Astrocyte (in vitro differentiated cells and primary cell): ENCODE measurements around the gene PKMYT1. TPM values are rescaled to one million over a fixed set of nuclear protein-coding genes. Genes with fewer than 3 reads are reported as not detected.

Experiments used
- DNase-seq: peaks from one replicate; pipeline ENCODE4 v3.0.0-alpha.2; 2010; ENCODE audit warnings: low read depth
- FAIRE-seq: peaks from 2 replicates; lab custom pipeline; 2011; peaks lifted over from hg19 to GRCh38; lab: Jason Lieb, UNC
- H2AFZ ChIP-seq: 2 replicates; pipeline ENCODE4 v1.6.0; 2012; ENCODE audit warnings: low read depth, low read length, inconsistent platforms
- H3K27ac ChIP-seq: 2 replicates; pipeline ENCODE4 v1.5.1; 2011; ENCODE audit warnings: low read depth, low read length, inconsistent platforms
- H3K27me3 ChIP-seq: 2 replicates; pipeline ENCODE4 v1.6.0; 2011; ENCODE audit warnings: low read length, inconsistent platforms; ENCODE audit not compliant: insufficient read depth
- H3K36me3 ChIP-seq: 2 replicates; pipeline ENCODE4 v1.5.1; 2011; ENCODE audit warnings: low read length, inconsistent platforms; ENCODE audit not compliant: insufficient read depth
- H3K4me1 ChIP-seq: 2 replicates; pipeline ENCODE4 v1.5.1; 2011; ENCODE audit warnings: low read length, inconsistent platforms; ENCODE audit not compliant: insufficient read depth
- H3K4me2 ChIP-seq: 2 replicates; pipeline ENCODE4 v1.6.0; 2012; ENCODE audit warnings: low read length, inconsistent platforms
- H3K4me3 ChIP-seq: 2 replicates; pipeline ENCODE4 v1.5.1; 2011; ENCODE audit warnings: low read depth, mild to moderate bottlenecking, low read length, inconsistent platforms; ENCODE audit not compliant: insufficient read depth
- H3K79me2 ChIP-seq: 2 replicates; pipeline ENCODE4 v1.6.0; 2012; ENCODE audit warnings: mild to moderate bottlenecking, low read length, inconsistent platforms; ENCODE audit not compliant: insufficient read depth
- H3K9ac ChIP-seq: 2 replicates; pipeline ENCODE4 v1.6.0; 2012; ENCODE audit warnings: mild to moderate bottlenecking, low read length, inconsistent platforms
- H3K9me3 ChIP-seq: 2 replicates; pipeline ENCODE4 v1.5.1; 2012; ENCODE audit warnings: low read depth, mild to moderate bottlenecking, low read length, inconsistent platforms; ENCODE audit not compliant: insufficient read depth
- H4K20me1 ChIP-seq: 2 replicates; pipeline ENCODE4 v1.6.0; 2012; ENCODE audit warnings: low read length, inconsistent platforms; ENCODE audit not compliant: insufficient read depth
- H3K27ac Mint-ChIP-seq: one replicate; pipeline ENCODE4 v1.8.0; 2021; ENCODE audit warnings: mild to moderate bottlenecking, mixed read lengths; ENCODE audit not compliant: unreplicated experiment
- H3K27me3 Mint-ChIP-seq: one replicate; pipeline ENCODE4 v1.8.0; 2021; ENCODE audit warnings: low read depth, mixed read lengths; ENCODE audit not compliant: unreplicated experiment
- H3K36me3 Mint-ChIP-seq: one replicate; pipeline ENCODE4 v1.8.0; 2021; ENCODE audit warnings: low read depth, mixed read lengths; ENCODE audit not compliant: unreplicated experiment
- H3K4me1 Mint-ChIP-seq: one replicate; pipeline ENCODE4 v1.8.0; 2021; ENCODE audit warnings: low read depth, mixed read lengths; ENCODE audit not compliant: unreplicated experiment
- H3K4me3 Mint-ChIP-seq: one replicate; pipeline ENCODE4 v1.8.0; 2021; ENCODE audit warnings: mild to moderate bottlenecking, moderate library complexity, mixed read lengths; ENCODE audit not compliant: unreplicated experiment
- H3K9me3 Mint-ChIP-seq: one replicate; pipeline ENCODE4 v1.8.0; 2021; ENCODE audit warnings: mild to moderate bottlenecking, mixed read lengths; ENCODE audit not compliant: unreplicated experiment
- EZH2 ChIP-seq: IDR thresholded peaks from 2 replicates; pipeline ENCODE4 v1.6.1; 2012; ENCODE audit warnings: mild to moderate bottlenecking, low read length, inconsistent platforms; ENCODE audit not compliant: insufficient read depth
- total RNA-seq: library from RNA; stranded (reverse); gene quantifications from 2 replicates; pipeline ENCODE4 v1.2.1, GENCODE V29; 2021
- TF ChIP-seq, protein P1 (sequence below): IDR thresholded peaks from 2 replicates; pipeline ENCODE4 v1.5.1; 2011; ENCODE audit warnings: low read depth, mild to moderate bottlenecking, inconsistent platforms, low read length, moderate library complexity; ENCODE audit not compliant: insufficient read depth

Gene PKMYT1
- total RNA-seq, 1 donor from 2014 or later = 3.9 TPM

- Mint-ChIP-seq H3K27ac (no peak overlapping the region), H3K9me3 (no peaks in the 10 kb centered on the region), H3K4me3 (no peak overlapping the region), H3K36me3 (peaks cover 8% of the 10 kb centered on the region), H3K4me1 (peaks cover 2% of the 10 kb centered on the region), H3K27me3 (peaks cover 7% of the 10 kb centered on the region)
- H3K27me3 ChIP-seq = peaks cover 38% of the 10 kb centered on the region
- H3K4me2 ChIP-seq = peak overlapping the region; percentile 46
- H2AFZ ChIP-seq = no peak overlapping the region
- no peak for TF ChIP-seq EZH2
- TF ChIP-seq, protein P1, sequence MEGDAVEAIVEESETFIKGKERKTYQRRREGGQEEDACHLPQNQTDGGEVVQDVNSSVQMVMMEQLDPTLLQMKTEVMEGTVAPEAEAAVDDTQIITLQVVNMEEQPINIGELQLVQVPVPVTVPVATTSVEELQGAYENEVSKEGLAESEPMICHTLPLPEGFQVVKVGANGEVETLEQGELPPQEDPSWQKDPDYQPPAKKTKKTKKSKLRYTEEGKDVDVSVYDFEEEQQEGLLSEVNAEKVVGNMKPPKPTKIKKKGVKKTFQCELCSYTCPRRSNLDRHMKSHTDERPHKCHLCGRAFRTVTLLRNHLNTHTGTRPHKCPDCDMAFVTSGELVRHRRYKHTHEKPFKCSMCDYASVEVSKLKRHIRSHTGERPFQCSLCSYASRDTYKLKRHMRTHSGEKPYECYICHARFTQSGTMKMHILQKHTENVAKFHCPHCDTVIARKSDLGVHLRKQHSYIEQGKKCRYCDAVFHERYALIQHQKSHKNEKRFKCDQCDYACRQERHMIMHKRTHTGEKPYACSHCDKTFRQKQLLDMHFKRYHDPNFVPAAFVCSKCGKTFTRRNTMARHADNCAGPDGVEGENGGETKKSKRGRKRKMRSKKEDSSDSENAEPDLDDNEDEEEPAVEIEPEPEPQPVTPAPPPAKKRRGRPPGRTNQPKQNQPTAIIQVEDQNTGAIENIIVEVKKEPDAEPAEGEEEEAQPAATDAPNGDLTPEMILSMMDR = no peak
- peaks cover 31% of the 10 kb centered on the region for H4K20me1 ChIP-seq
- peaks cover 3% of the 10 kb centered on the region for H3K9me3 ChIP-seq
- FAIRE-seq (no peak), DNase-seq (no peak)
- H3K36me3 ChIP-seq = no peaks in the 10 kb centered on the region
- peaks cover 13% of the 10 kb centered on the region for H3K4me1 ChIP-seq
- H3K27ac ChIP-seq = no peak overlapping the region
- no peak overlapping the region for H3K9ac ChIP-seq
- H3K4me3 ChIP-seq = no peak overlapping the region
- no peaks in the 10 kb centered on the region for H3K79me2 ChIP-seq
These were observed 48.6 kb upstream of the PKMYT1 start for GRCh38 chr16:3028716-3029319.

- no peak overlapping the region for H3K4me3 Mint-ChIP-seq
- no peaks in the 10 kb centered on the region for H3K9me3 Mint-ChIP-seq
- Histone ChIP-seq H3K4me2 (peak overlapping the region; percentile 46), H3K4me1 (peaks cover 20% of the 10 kb centered on the region), H3K79me2 (no peaks in the 10 kb centered on the region), H3K27ac (no peak overlapping the region), H3K36me3 (no peaks in the 10 kb centered on the region), H3K4me3 (no peak overlapping the region), H3K27me3 (peaks cover 31% of the 10 kb centered on the region), H4K20me1 (peaks cover 31% of the 10 kb centered on the region), H2AFZ (no peak overlapping the region), H3K9ac (no peak overlapping the region), H3K9me3 (peaks cover 3% of the 10 kb centered on the region)
- H3K27me3 Mint-ChIP-seq = peaks cover 1% of the 10 kb centered on the region
- peaks cover 2% of the 10 kb centered on the region for H3K4me1 Mint-ChIP-seq
- FAIRE-seq = no peak
- peaks cover 8% of the 10 kb centered on the region for H3K36me3 Mint-ChIP-seq
- H3K27ac Mint-ChIP-seq = no peak overlapping the region
- TF ChIP-seq, protein P1 = peak; percentile 22
- TF ChIP-seq EZH2 = no peak
- peak; percentile 25 for DNase-seq
These were observed 47.9 kb upstream of the PKMYT1 start for GRCh38 chr16:3027983-3028715.

- Histone ChIP-seq H3K36me3 (no peaks in the 10 kb centered on the region), H3K4me2 (no peak overlapping the region), H3K4me3 (no peak overlapping the region), H3K4me1 (peaks cover 27% of the 10 kb centered on the region), H3K9me3 (peaks cover 3% of the 10 kb centered on the region), H3K27me3 (peaks cover 25% of the 10 kb centered on the region), H2AFZ (no peak overlapping the region), H3K79me2 (no peaks in the 10 kb centered on the region), H3K9ac (no peak overlapping the region), H4K20me1 (peaks cover 31% of the 10 kb centered on the region), H3K27ac (no peak overlapping the region)
- Mint-ChIP-seq H3K4me3 (no peak overlapping the region), H3K4me1 (peaks cover 4% of the 10 kb centered on the region), H3K27me3 (no peaks in the 10 kb centered on the region), H3K36me3 (peaks cover 8% of the 10 kb centered on the region), H3K27ac (no peak overlapping the region), H3K9me3 (no peaks in the 10 kb centered on the region)
- TF ChIP-seq, protein P1 = no peak
- no peak for TF ChIP-seq EZH2
- DNase-seq = no peak
- FAIRE-seq = no peak
These were observed 47.2 kb upstream of the PKMYT1 start for GRCh38 chr16:3027489-3027795.
